Femur (tissue), 1 donor: ENCODE data around the gene ENKD1.
"Not testable (repeated sequence)": the region's sequence is repeated elsewhere in the genome, so short reads cannot be mapped to it uniquely, and the experiment has no call there.

Experiments used
- DNase-seq: peaks from one replicate; pipeline ENCODE4 v3.0.0-alpha.2; 2017

Gene ENKD1, protein sequence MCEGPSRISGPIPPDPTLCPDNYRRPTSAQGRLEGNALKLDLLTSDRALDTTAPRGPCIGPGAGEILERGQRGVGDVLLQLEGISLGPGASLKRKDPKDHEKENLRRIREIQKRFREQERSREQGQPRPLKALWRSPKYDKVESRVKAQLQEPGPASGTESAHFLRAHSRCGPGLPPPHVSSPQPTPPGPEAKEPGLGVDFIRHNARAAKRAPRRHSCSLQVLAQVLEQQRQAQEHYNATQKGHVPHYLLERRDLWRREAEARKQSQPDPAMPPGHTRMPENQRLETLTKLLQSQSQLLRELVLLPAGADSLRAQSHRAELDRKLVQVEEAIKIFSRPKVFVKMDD

GRCh38 chr16:67666559-67667452 lies at the start of gene ENKD1, which contains the start of gene C16orf86:
ENKD1 (minus strand) TSS chr16:67666750; CDS start chr16:67666442, 308 bp downstream.
C16orf86 (plus strand) TSS chr16:67666814; CDS start chr16:67666971, 157 bp downstream.
- peak; percentile 90 for DNase-seq

GRCh38 chr16:67716097-67716496 lies 49.5 kb upstream of the ENKD1 start:
- no peak for DNase-seq

GRCh38 chr16:67714522-67714921 lies 48.0 kb upstream of the ENKD1 start:
- no peak for DNase-seq

- no peak for DNase-seq
Measured at GRCh38 chr16:67713647-67714273, 47.2 kb upstream of the ENKD1 start.

DNA sequence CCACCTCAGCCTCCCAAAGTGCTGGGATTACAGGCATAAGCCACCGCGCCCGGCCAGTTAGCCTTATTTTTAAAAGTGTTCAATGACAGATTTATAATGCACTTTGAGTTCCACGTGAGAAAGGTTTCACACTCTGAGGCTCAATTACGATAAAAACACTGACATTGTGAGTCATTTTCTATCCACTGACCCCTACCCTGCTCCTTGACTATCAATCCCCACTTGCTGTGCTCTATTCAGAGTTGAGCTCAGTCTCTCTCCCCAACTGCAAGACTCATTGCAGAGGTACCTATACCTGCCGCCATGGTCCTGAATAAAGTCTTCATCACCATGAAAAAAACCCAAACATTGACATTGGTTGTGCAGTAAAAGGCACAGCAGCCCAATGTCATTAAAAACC lies 44.1 kb upstream of the ENKD1 start:
- no peak for DNase-seq

DNA sequence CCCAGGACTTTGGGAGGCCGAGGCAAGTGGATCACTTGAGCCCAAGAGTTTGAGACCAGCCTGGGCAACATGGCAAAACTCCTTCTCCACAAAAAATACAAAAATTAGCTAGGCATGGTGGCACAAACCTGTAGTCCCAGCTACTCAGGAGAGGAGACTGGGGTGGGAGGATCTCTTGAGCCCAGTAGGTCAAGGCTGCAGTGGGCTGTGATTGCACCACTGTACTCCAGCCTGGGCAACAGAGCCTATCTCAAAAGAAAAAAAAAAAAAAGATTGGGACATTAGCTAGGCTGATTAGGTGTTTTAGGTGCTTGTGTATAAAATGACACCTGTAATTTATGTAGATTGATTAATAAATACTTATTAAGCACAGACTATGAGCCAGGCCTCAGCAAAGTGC lies 42.5 kb upstream of the ENKD1 start:
- no peak for DNase-seq

GRCh38 chr16:67708368-67708771 lies 41.8 kb upstream of the ENKD1 start:
- DNase-seq: no peak

DNA sequence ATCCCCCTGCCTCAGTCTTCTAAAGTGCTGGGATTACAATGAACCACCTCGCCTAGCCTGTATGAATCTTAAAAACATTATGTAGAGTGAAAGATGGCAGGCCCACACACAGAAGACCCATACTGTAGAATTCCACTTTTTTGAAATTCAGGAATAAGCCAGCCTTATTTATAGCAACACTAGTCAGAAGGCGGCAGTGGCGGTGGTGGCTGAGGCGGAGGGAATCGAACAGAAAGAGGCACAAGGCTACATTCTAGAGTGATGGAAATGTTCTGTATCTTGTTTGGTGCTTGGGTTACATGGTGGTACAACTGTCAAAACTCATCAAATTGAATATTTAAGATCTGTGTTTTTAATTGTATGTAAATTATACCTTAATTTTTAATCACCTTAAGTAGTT lies 41.2 kb upstream of the ENKD1 start:
- no peak for DNase-seq

DNA sequence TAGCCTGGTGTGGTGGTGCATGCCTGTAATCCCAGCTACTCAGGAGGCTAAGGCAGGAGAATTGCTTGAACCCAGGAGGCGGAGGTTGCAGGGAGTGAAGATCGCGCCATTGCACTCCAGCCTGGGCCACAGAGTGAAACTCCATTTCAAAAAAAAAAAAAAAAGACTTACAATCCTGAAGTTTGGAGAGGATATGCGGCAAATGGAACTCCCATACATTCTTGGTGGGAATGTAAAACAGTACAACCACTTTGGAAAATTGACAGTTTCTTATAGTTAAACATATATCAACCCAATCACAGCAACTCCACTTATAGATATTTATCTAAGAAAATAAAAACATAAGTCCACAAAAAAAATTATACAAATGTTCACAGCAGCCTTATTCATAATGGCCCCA lies 40.7 kb upstream of the ENKD1 start:
- no peak for DNase-seq

DNA sequence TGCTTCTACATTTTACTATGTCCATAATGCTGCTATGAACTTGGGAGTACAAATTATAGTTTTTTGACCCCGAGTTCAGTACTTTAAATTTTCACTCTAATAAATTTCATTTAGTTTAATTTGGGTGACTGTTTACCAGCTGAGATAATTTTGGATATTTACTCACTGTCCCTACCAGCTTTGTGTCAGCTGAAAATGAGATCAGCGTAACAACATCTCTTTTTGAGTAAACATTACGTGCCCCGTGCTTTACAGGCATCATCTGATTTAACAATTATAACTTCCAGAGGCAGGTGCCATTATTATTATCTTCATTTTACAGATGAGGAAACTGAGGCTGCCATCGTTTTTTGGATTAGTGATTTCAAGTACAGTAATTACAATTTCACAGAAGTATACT lies 37.6 kb upstream of the ENKD1 start:
- no peak for DNase-seq

- DNase-seq: no peak
Measured at GRCh38 chr16:67703626-67704025, 37.1 kb upstream of the ENKD1 start.

GRCh38 chr16:67702130-67702529 lies 35.6 kb upstream of the ENKD1 start:
- no peak for DNase-seq

- no peak for DNase-seq
Measured at GRCh38 chr16:67701420-67701819, 34.9 kb upstream of the ENKD1 start.

DNA sequence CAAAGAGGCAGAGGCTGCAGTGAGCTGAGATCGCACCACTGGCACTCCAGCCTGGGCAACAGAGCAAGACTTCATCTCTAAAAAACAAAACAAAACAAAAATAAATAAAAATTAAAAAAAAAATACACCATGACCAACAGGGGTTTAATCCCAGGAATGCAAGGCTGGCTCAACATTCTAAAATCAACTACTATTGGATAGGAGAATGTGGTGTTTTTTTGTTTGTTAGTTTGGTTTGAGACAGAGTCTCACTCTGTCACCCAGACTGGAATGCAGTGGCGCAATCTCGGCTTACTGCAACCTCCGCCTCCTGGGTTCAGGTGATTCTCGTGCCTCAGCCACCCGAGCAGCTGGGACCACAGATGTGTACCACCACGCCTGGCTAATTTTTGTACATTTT lies 32.7 kb upstream of the ENKD1 start:
- DNase-seq: no peak

DNA sequence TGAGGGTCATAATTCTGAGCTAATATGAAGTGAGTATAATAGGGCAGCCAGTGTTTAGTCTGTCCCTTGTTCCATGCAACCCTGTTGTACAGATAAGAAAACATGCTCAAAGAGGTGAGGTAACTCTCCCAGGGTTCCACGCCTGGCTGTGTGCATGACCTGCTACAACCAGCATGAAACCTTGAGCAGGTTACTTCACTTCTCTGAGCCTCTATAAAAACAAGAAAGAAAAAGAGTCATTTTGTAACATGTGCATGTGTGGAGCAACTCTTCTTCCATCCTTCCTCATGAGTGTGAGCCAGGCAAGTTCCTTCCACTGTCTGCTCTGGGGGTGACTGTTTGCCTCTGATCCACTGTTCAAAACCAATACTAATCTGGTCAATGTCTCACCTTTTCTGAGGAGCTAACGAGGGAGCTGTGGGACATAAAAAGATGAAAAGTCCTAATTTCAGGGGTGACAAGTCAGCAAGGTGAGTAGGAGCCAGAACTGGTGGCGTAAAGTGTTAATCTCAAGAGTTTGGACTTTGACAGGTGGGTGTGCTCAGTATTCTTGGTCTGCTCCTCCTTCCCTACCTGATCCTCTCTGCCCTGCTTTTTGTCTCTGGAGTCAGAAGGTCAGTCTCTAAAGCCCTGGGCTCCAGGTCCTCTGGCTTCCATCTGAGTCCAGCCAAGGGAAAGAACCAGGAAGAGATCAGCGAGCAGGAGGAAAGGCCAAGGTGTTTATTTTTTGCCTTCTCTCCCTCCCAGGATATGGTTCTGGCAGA lies 31.1 kb upstream of the ENKD1 start:
- no peak for DNase-seq

- DNase-seq: no peak
Measured at GRCh38 chr16:67694611-67695010, 28.1 kb upstream of the ENKD1 start.

DNA sequence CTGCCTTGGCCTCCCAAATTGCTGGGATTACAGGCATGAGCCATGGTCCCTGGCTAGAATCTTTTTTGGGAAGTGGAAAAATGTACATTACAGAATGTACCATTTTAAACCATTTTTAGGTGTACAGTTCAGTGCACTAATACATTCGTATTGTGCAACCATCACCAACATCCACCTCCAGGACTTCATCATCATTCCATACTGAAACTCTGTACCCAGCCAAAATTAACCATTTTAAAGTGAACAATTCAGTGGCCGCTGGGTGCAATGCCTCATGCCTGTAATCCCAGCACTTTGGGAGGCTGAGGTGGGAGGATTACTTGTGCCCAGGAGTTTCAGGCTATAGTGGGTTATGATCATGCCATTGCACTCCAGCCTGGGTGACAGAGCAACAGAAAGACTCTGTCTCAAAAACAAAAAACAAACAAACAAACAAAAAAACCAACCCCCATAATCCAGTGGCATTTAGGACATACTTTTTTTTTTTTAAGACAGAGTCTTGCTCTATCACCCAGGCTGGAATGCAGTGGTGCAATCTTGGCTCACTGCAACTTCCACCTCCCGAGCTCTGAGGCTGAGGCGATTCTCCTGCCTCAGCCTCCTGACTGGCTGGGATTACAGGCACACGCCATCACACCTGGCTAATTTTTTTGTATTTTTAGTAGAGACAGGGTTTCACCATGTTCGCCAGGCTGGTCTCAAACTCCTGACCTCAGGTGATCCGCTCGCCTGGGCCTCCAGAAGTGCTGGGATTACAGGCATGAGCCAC lies 27.2 kb upstream of the ENKD1 start:
- not testable (repeated sequence) for DNase-seq

DNA sequence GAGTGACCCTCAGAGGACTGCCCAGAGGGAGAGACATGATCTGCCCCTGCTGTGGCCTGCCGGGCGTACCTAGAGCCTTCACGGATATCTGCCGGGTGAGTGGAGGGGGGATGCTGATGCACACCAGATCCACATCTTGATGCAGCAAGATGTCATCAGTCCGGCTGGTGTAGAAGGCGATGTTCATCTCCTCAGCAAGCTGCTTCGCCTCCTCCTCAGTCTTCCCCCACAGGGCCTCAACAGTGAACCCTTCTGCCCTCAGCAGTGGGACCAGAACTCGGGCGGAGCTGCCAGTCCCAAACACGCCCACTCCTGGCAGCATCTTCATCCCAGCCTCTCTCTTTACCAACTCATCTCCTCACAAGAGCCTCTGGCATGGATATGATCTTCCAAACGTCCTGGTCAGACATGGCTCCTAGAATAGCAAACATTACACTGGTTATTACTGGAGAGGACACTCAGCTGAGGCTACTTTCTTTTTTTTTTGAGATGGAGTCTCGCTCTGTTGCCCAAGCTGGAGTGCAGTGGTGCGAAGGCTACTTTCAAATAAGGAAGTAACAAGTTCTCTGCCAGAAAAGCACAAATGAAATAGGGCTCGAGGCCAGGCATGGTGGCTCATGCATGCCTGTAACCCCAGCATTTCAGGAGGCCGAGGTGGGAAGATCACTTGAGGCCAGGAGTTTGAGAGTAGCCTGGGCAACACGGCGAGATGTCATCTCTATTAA lies 19.0 kb upstream of the ENKD1 start:
- no peak for DNase-seq

- no peak for DNase-seq
Measured at GRCh38 chr16:67683767-67684166, 17.2 kb upstream of the ENKD1 start.

- no peak for DNase-seq
Measured at GRCh38 chr16:67679935-67680897, 13.7 kb upstream of the ENKD1 start.
